Measurements from ENCODE around the gene SUGCT. TPM values are rescaled to one million over a fixed set of nuclear protein-coding genes. Genes with fewer than 3 reads are reported as not detected.

The SUGCT gene
- total RNA-seq, 1 experiment from 2014 or later = 12.4 TPM

GRCh38 chr7:40324914-40325313 is 190.1 kb downstream of the SUGCT start:
- no peak for DNase-seq (ENCODE audit: low read depth)

GRCh38 chr7:40327113-40327512 is 192.3 kb downstream of the SUGCT start:
- DNase-seq (ENCODE audit: low read depth) = no peak

- DNase-seq (ENCODE audit: low read depth) = no peak
Observed at GRCh38 chr7:40327873-40328272, 193.1 kb downstream of the SUGCT start.

- peak; percentile 64 for DNase-seq (ENCODE audit: low read depth)
Observed at GRCh38 chr7:40329601-40330153, 194.9 kb downstream of the SUGCT start.

GRCh38 chr7:40330408-40330807 is 195.6 kb downstream of the SUGCT start:
- DNase-seq (ENCODE audit: low read depth) = no peak

- DNase-seq (ENCODE audit: low read depth) = no peak
Observed at GRCh38 chr7:40331915-40332314, 197.1 kb downstream of the SUGCT start.

- DNase-seq (ENCODE audit: low read depth) = no peak
Observed at GRCh38 chr7:40332516-40332915, 197.7 kb downstream of the SUGCT start.

- DNase-seq (ENCODE audit: low read depth) = no peak
Observed at GRCh38 chr7:40341836-40342235, 207.0 kb downstream of the SUGCT start.

GRCh38 chr7:40346554-40346953 is 211.7 kb downstream of the SUGCT start:
- DNase-seq (ENCODE audit: low read depth) = no peak

- DNase-seq (ENCODE audit: low read depth) = no peak
Observed at GRCh38 chr7:40348126-40348728, 213.4 kb downstream of the SUGCT start.

- DNase-seq (ENCODE audit: low read depth) = no peak
Observed at GRCh38 chr7:40350100-40350499, 215.3 kb downstream of the SUGCT start.

- DNase-seq (ENCODE audit: low read depth) = no peak
Observed at GRCh38 chr7:40354711-40355110, 219.9 kb downstream of the SUGCT start.

GRCh38 chr7:40356312-40356711 is 221.5 kb downstream of the SUGCT start:
- no peak for DNase-seq (ENCODE audit: low read depth)

GRCh38 chr7:40356871-40357709 is 222.3 kb downstream of the SUGCT start:
- peak; percentile 29 for DNase-seq (ENCODE audit: low read depth)

GRCh38 chr7:40369641-40370277 is 235.0 kb downstream of the SUGCT start:
- no peak for DNase-seq (ENCODE audit: low read depth)

- no peak for DNase-seq (ENCODE audit: low read depth)
Observed at GRCh38 chr7:40371806-40372440, 237.1 kb downstream of the SUGCT start.

GRCh38 chr7:40374575-40374974 is 239.8 kb downstream of the SUGCT start:
- DNase-seq (ENCODE audit: low read depth) = no peak

GRCh38 chr7:40380111-40380510 is 245.3 kb downstream of the SUGCT start:
- no peak for DNase-seq (ENCODE audit: low read depth)

- no peak for DNase-seq (ENCODE audit: low read depth)
Observed at GRCh38 chr7:40382145-40382544, 247.3 kb downstream of the SUGCT start.

GRCh38 chr7:40393660-40394059 is 258.9 kb downstream of the SUGCT start:
- no peak for DNase-seq (ENCODE audit: low read depth)

- DNase-seq (ENCODE audit: low read depth) = no peak
Observed at GRCh38 chr7:40394400-40394799, 259.6 kb downstream of the SUGCT start.

- no peak for DNase-seq (ENCODE audit: low read depth)
Observed at GRCh38 chr7:40400525-40400924, 265.7 kb downstream of the SUGCT start.

Measured in RPMI7951 (cell line).